ENCODE results near the gene CEP112.

The CEP112 gene

GRCh38 chr17:66135896-66136295 lies 56.0 kb downstream of the CEP112 start:
- CTCF ChIA-PET: interaction anchor here (0.6 kb wide), 1 partner anchor 904 kb away, joined by 3 read pairs; no protein-coding TSS in a partner anchor
- no peak overlapping the region for H3K4me3 ChIP-seq (ENCODE audit: low read depth, low read length)
- no peak for DNase-seq (ENCODE audit: low read depth, low spot score)
- no peak for TF ChIP-seq CTCF (IDR thresholded peaks at IDR 0.05; ENCODE audit: insufficient read depth, low read length, missing control alignments)
- POLR2A ChIA-PET: no interaction called here

- H3K4me3 ChIP-seq (ENCODE audit: low read depth, low read length): no peak overlapping the region
- ChIA-PET POLR2A (no interaction called here), CTCF (no interaction called here)
- no peak for DNase-seq (ENCODE audit: low read depth, low spot score)
- TF ChIP-seq CTCF (IDR thresholded peaks at IDR 0.05; ENCODE audit: insufficient read depth, low read length, missing control alignments): no peak
These were observed 56.7 kb downstream of the CEP112 start for GRCh38 chr17:66135219-66135618.

GRCh38 chr17:66129759-66130158 lies 62.2 kb downstream of the CEP112 start:
- CTCF ChIA-PET: interaction anchor here (0.7 to 1.1 kb wide), 2 partner anchors 22 to 898 kb away, joined by 3 read pairs; no protein-coding TSS in a partner anchor
- no peak for TF ChIP-seq CTCF (IDR thresholded peaks at IDR 0.05; ENCODE audit: insufficient read depth, low read length, missing control alignments)
- DNase-seq (ENCODE audit: low read depth, low spot score): no peak
- POLR2A ChIA-PET: no interaction called here
- H3K4me3 ChIP-seq (ENCODE audit: low read depth, low read length): no peak overlapping the region

- no peak for TF ChIP-seq CTCF (IDR thresholded peaks at IDR 0.05; ENCODE audit: insufficient read depth, low read length, missing control alignments)
- DNase-seq (ENCODE audit: low read depth, low spot score): no peak
- ChIA-PET CTCF (interaction anchor here (1.5 to 2.4 kb wide), 2 partner anchors 831 to 893 kb away, joined by 3 to 7 read pairs; no protein-coding TSS in a partner anchor), POLR2A (no interaction called here)
- H3K4me3 ChIP-seq (ENCODE audit: low read depth, low read length): no peak overlapping the region
These were observed 65.7 kb downstream of the CEP112 start for GRCh38 chr17:66126231-66126630.

- no peak for DNase-seq (ENCODE audit: low read depth, low spot score)
- no peak overlapping the region for H3K4me3 ChIP-seq (ENCODE audit: low read depth, low read length)
- POLR2A ChIA-PET: no interaction called here
- CTCF ChIA-PET: interaction anchor here (1.2 kb wide), 1 partner anchor 10 kb away, joined by 3 read pairs; no protein-coding TSS in a partner anchor
- no peak for TF ChIP-seq CTCF (IDR thresholded peaks at IDR 0.05; ENCODE audit: insufficient read depth, low read length, missing control alignments)
These were observed 68.8 kb downstream of the CEP112 start for GRCh38 chr17:66123163-66123562.

GRCh38 chr17:66115246-66115645 lies 76.7 kb downstream of the CEP112 start:
- TF ChIP-seq CTCF (IDR thresholded peaks at IDR 0.05; ENCODE audit: insufficient read depth, low read length, missing control alignments): no peak
- CTCF ChIA-PET: no interaction called here
- no peak overlapping the region for H3K4me3 ChIP-seq (ENCODE audit: low read depth, low read length)
- no peak for DNase-seq (ENCODE audit: low read depth, low spot score)
- POLR2A ChIA-PET: no interaction called here
